IMR-90 (cell line): Measurements from ENCODE around the gene IL16. TPM values are rescaled to one million over a fixed set of nuclear protein-coding genes. Genes with fewer than 3 reads are reported as not detected.

ENCODE experiments used
- ATAC-seq: fragments of 200-7000 bp; cut with Tn5 transposase; 2 replicates; pipeline ENCODE4 v1.9.1; 2020; ENCODE audit warnings: low read depth, mild to moderate bottlenecking, moderate library complexity
- BruUV-seq: library from RNA; stranded (reverse); fragments of 400-500 nt; replicated peaks from 2 replicates; lab custom pipeline; 2021; lab: Mats Ljungman, UMichigan
- CTCF ChIA-PET: fragments of 300-600 bp; formaldehyde crosslinking; extraction: SDS; loops from one replicate; lab custom pipeline; 2021; ENCODE audit warnings: antibody characterized with exemption; lab: Yijun Ruan, JAX
- POLR2A ChIA-PET: fragments of 300-600 bp; sonication (Branson Sonifier 250); formaldehyde crosslinking; loops from one replicate; lab custom pipeline; 2022; ENCODE audit warnings: antibody characterized with exemption; ENCODE audit not compliant: unreplicated experiment; lab: Charles Lee
- DNase-seq: peaks from one replicate; pipeline ENCODE4 v3.0.0; 2013
- H2AFZ ChIP-seq: replicated peaks from 2 replicates; pipeline ENCODE3; 2013; ENCODE audit warnings: low read length, mild to moderate bottlenecking; ENCODE audit not compliant: poor library complexity
- H2AK5ac ChIP-seq: 2 replicates; pipeline ENCODE4 v1.6.1; 2013; ENCODE audit warnings: low read depth, low read length, inconsistent platforms
- H2AK9ac ChIP-seq: replicated peaks from 2 replicates; pipeline ENCODE3; 2013; ENCODE audit warnings: mild to moderate bottlenecking, low read depth, low read length, moderate library complexity; ENCODE audit not compliant: poor library complexity
- H2BK120ac ChIP-seq: 2 replicates; pipeline ENCODE4 v1.6.1; 2013; ENCODE audit warnings: low read depth, low read length, inconsistent platforms
- H2BK15ac ChIP-seq: 3 replicates; pipeline ENCODE4 v1.6.1; 2013; ENCODE audit warnings: low read depth, low read length, inconsistent platforms
- H2BK20ac ChIP-seq: 2 replicates; pipeline ENCODE4 v1.6.1; 2013; ENCODE audit warnings: low read depth, mild to moderate bottlenecking, inconsistent platforms, low read length, moderate library complexity
- H2BK5ac ChIP-seq: 2 replicates; pipeline ENCODE4 v1.6.1; 2013; ENCODE audit warnings: mild to moderate bottlenecking, low read depth, low read length, inconsistent platforms; ENCODE audit not compliant: poor library complexity, severe bottlenecking
- H3K14ac ChIP-seq: replicated peaks from 2 replicates; pipeline ENCODE4 v1.6.1; 2013; ENCODE audit warnings: low read depth, low read length, inconsistent platforms
- H3K18ac ChIP-seq: 2 replicates; pipeline ENCODE4 v1.6.1; 2013; ENCODE audit warnings: low read depth, low read length, control low read depth
- H3K23ac ChIP-seq: 2 replicates; pipeline ENCODE4 v1.6.1; 2013; ENCODE audit warnings: low read depth, low read length, inconsistent platforms
- H3K27ac ChIP-seq: 2 replicates; pipeline ENCODE4 v1.5.1; 2013; ENCODE audit warnings: mild to moderate bottlenecking, control low read depth, low read length; ENCODE audit not compliant: insufficient read depth
- H3K27me3 ChIP-seq: 2 replicates; pipeline ENCODE4 v1.6.1; 2013; ENCODE audit warnings: low read length; ENCODE audit not compliant: control insufficient read depth, insufficient read depth
- H3K36me3 ChIP-seq: 2 replicates; pipeline ENCODE4 v1.6.1; 2013; ENCODE audit warnings: low read length, mixed read lengths; ENCODE audit not compliant: control insufficient read depth, insufficient read depth
- H3K4ac ChIP-seq: 2 replicates; pipeline ENCODE4 v1.6.1; 2013; ENCODE audit warnings: low read depth, low read length, inconsistent platforms
- H3K4me1 ChIP-seq: 2 replicates; pipeline ENCODE4 v1.6.1; 2013; ENCODE audit warnings: low read length, mixed read lengths; ENCODE audit not compliant: control insufficient read depth, insufficient read depth
- H3K4me2 ChIP-seq: 2 replicates; pipeline ENCODE4 v1.6.1; 2013; ENCODE audit warnings: low read depth, mild to moderate bottlenecking, control low read depth, low read length, moderate library complexity
- H3K4me3 ChIP-seq: 2 replicates; pipeline ENCODE4 v1.5.1; 2013; ENCODE audit warnings: low read depth, mild to moderate bottlenecking, control low read depth, low read length, moderate library complexity; ENCODE audit not compliant: insufficient read depth
- H3K56ac ChIP-seq: 2 replicates; pipeline ENCODE4 v1.6.1; 2013; ENCODE audit warnings: low read length, inconsistent platforms; ENCODE audit not compliant: insufficient read depth; ENCODE audit errors: extremely low read depth
- H3K79me1 ChIP-seq, 2 experiments: 2 replicates each; pipeline ENCODE4 v1.6.1; 2013; ENCODE audit warnings: low read length in 2 of 2, inconsistent platforms in 1 of 2, low read depth in 1 of 2
- H3K9ac ChIP-seq: 2 replicates; pipeline ENCODE4 v1.6.1; 2013; ENCODE audit warnings: low read depth, low read length, control low read depth
- H3K9me1 ChIP-seq: 2 replicates; pipeline ENCODE4 v1.6.1; 2013; ENCODE audit warnings: low read length, inconsistent platforms; ENCODE audit not compliant: insufficient read depth
- H3K9me3 ChIP-seq: 2 replicates; pipeline ENCODE4 v1.6.1; 2013; ENCODE audit warnings: low read length; ENCODE audit not compliant: control insufficient read depth, insufficient read depth
- H4K20me1 ChIP-seq: 2 replicates; pipeline ENCODE4 v1.6.1; 2013; ENCODE audit warnings: low read length, inconsistent platforms; ENCODE audit not compliant: insufficient read depth
- H4K5ac ChIP-seq: 2 replicates; pipeline ENCODE4 v1.6.1; 2013; ENCODE audit warnings: mild to moderate bottlenecking, low read depth, low read length, control low read depth
- H4K8ac ChIP-seq, 2 experiments: 2 replicates each; pipeline ENCODE4 v1.6.1; 2013; ENCODE audit warnings: low read depth in 2 of 2, low read length in 2 of 2, control low read depth in 1 of 2, inconsistent platforms in 1 of 2
- H4K91ac ChIP-seq: 2 replicates; pipeline ENCODE4 v1.6.1; 2013; ENCODE audit warnings: low read depth, low read length, inconsistent platforms; ENCODE audit not compliant: insufficient read depth
- BHLHE40 ChIP-seq: fragments of 150-350 bp; IDR thresholded peaks from 2 replicates; pipeline ENCODE4 v1.6.1; 2016; ENCODE audit warnings: mild to moderate bottlenecking, low read depth, low read length
- CEBPB ChIP-seq: IDR thresholded peaks from 2 replicates; pipeline ENCODE4 v1.6.1; 2012; ENCODE audit warnings: low read depth, low read length, improper control_type of control experiment
- CHD1 ChIP-seq: IDR thresholded peaks from 2 replicates; pipeline ENCODE4 v1.6.1; 2012; ENCODE audit warnings: low read depth, low read length, improper control_type of control experiment
- FOS ChIP-seq: fragments of 150-350 bp; IDR thresholded peaks from 2 replicates; pipeline ENCODE4 v1.6.1; 2016; ENCODE audit warnings: low read depth, low read length
- MAFK ChIP-seq: IDR thresholded peaks from 2 replicates; pipeline ENCODE4 v1.6.1; 2012; ENCODE audit warnings: low read depth, low read length, improper control_type of control experiment
- MAZ ChIP-seq: IDR thresholded peaks from 2 replicates; pipeline ENCODE4 v1.6.1; 2012; ENCODE audit warnings: low read depth, mild to moderate bottlenecking, low read length, improper control_type of control experiment, moderate library complexity, borderline replicate concordance
- MXI1 ChIP-seq: IDR thresholded peaks from 2 replicates; pipeline ENCODE4 v1.6.1; 2012; ENCODE audit warnings: low read depth, mild to moderate bottlenecking, low read length, moderate library complexity, borderline replicate concordance
- POLR2A ChIP-seq: IDR thresholded peaks from 2 replicates; pipeline ENCODE4 v1.6.1; 2012; ENCODE audit warnings: mild to moderate bottlenecking, low read depth, low read length
- RAD21 ChIP-seq: IDR thresholded peaks from 2 replicates; pipeline ENCODE4 v1.6.1; 2012; ENCODE audit warnings: low read length, improper control_type of control experiment
- RCOR1 ChIP-seq: IDR thresholded peaks from 2 replicates; pipeline ENCODE4 v1.6.1; 2012; ENCODE audit warnings: mild to moderate bottlenecking, low read length, improper control_type of control experiment; ENCODE audit not compliant: insufficient replicate concordance
- SMC3 ChIP-seq: fragments of 150-350 bp; IDR thresholded peaks from 2 replicates; pipeline ENCODE4 v1.6.1; 2016; ENCODE audit warnings: low read depth, mild to moderate bottlenecking, antibody characterized with exemption, low read length, moderate library complexity
- WGBS, 2 experiments: methylation state at CpG; one replicate each; pipeline versions ENCODE4 v1.1.5 to v1.1.7; 2013; ENCODE audit warnings: missing lambda C conversion rate in 2 of 2; ENCODE audit not compliant: insufficient read length in 1 of 2; ENCODE audit errors: extremely low coverage in 2 of 2; 5-methylcytosine and 5-hydroxymethylcytosine counted together
- dilution Hi-C: fragments of 300-500 bp; cut with HindIII; formaldehyde crosslinking; loops from one replicate; pipeline ENCODE4 v1.14.3; 2018; ENCODE audit warnings: low sequenced_read_pairs; ENCODE audit not compliant: unreplicated experiment
- in situ Hi-C: fragments of 300-500 bp; cut with MboI; formaldehyde crosslinking; loops from 3 replicates; pipeline ENCODE4 v1.14.3; 2019; ENCODE audit warnings: low sequenced_read_pairs, inconsistent platforms, mixed read lengths
- intact Hi-C: fragments of 100-400 bp; cut with micrococcal nuclease; formaldehyde crosslinking; loops from 2 replicates; pipeline ENCODE4 v1.10.0; 2022
- polyA plus RNA-seq, 3 experiments: library from polyadenylated mRNA; depleted of rRNA; stranded (reverse); fragments of >200 nt; gene quantifications; 2 replicates each; pipeline ENCODE4 v1.2.3, GENCODE V29; 2012; ENCODE audit warnings: low replicate concordance in 1 of 3
- total RNA-seq: library from RNA; depleted of rRNA; stranded (reverse); fragments of >200 nt; gene quantifications from 2 replicates; pipeline ENCODE4 v1.2.3, GENCODE V29; 2012
- TF ChIP-seq, protein P1 (sequence below): conservative IDR thresholded peaks from 2 replicates; pipeline ENCODE4 v1.5.1; 2012; ENCODE audit warnings: mild to moderate bottlenecking, low read depth, low read length, improper control_type of control experiment
- TF ChIP-seq, protein P2 (sequence below): fragments of 150-350 bp; IDR thresholded peaks from 2 replicates; pipeline ENCODE4 v1.6.1; 2017; ENCODE audit warnings: mild to moderate bottlenecking, antibody characterized with exemption, low read length, low read depth

The IL16 gene
- total and polyA plus RNA-seq, 2 of the 4 experiments (the other 2 are of a cell fraction), result 0.18 to 0.27 TPM

DNA sequence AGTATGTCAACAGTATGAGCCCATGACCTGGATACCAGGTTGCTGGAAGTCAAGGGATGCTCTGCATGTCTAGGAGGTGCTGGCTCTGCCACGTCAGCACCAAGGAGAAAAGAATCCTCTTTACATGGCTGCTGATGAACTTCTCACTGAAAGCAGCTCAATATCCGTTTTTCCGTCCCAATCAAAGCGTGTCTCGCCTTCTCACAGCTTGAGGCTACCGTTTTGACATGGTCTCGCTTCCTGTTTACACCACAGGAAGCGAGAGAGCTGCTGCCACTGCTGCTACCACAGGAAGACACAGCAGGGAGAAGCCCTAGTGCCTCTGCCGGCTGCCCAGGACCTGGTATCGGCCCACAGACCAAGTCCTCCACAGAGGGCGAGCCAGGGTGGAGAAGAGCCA lies 100.0 kb downstream of the IL16 start:
- Histone ChIP-seq H3K23ac (no peak overlapping the region), H4K91ac (no peak overlapping the region), H2BK5ac (no peak overlapping the region), H3K27ac (no peak overlapping the region), H3K9me3 (no peaks in the 10 kb centered on the region), H3K4me2 (no peak overlapping the region), H2AFZ (peak overlapping the region; percentile 56), H2BK15ac (no peak overlapping the region), H3K4me3 (no peak overlapping the region), H2AK9ac (no peak overlapping the region), H4K20me1 (no peaks in the 10 kb centered on the region), H4K5ac (no peak overlapping the region), H3K18ac (no peak overlapping the region), H3K36me3 (peaks cover 19% of the 10 kb centered on the region; the same call in 1 of the 2 replicates), H3K9ac (no peak overlapping the region), H3K56ac (no peak overlapping the region), H4K8ac (no peak overlapping the region), H3K4ac (no peak overlapping the region), H3K27me3 (no peaks in the 10 kb centered on the region), H2BK120ac (no peak overlapping the region), H2AK5ac (no peak overlapping the region), H3K4me1 (no peaks in the 10 kb centered on the region), H3K79me1 (no peaks in the 10 kb centered on the region), H2BK20ac (no peak overlapping the region), H3K14ac (no peak overlapping the region), H3K9me1 (peaks cover 15% of the 10 kb centered on the region)
- BruUV-seq, result no TSS peak
- POLR2A ChIA-PET, result no interaction called here
- intact Hi-C loops, result no loop called here
- 55% methylated on average over 2 of the region's 11 CpGs; no CpG with 5 or more reads in 1 of the 2 experiments for WGBS, 2 experiments
- dilution Hi-C loops, result no loop called here
- no peak for ATAC-seq
- in situ Hi-C loops, result no loop called here
- DNase-seq, result no peak
- TF ChIP-seq MXI1 (no peak), FOS (no peak), MAZ (no peak), BHLHE40 (no peak), CEBPB (no peak), RCOR1 (no peak), CHD1 (no peak), POLR2A (no peak), RAD21 (no peak), SMC3 (no peak), MAFK (no peak)
- TF ChIP-seq, protein P1, sequence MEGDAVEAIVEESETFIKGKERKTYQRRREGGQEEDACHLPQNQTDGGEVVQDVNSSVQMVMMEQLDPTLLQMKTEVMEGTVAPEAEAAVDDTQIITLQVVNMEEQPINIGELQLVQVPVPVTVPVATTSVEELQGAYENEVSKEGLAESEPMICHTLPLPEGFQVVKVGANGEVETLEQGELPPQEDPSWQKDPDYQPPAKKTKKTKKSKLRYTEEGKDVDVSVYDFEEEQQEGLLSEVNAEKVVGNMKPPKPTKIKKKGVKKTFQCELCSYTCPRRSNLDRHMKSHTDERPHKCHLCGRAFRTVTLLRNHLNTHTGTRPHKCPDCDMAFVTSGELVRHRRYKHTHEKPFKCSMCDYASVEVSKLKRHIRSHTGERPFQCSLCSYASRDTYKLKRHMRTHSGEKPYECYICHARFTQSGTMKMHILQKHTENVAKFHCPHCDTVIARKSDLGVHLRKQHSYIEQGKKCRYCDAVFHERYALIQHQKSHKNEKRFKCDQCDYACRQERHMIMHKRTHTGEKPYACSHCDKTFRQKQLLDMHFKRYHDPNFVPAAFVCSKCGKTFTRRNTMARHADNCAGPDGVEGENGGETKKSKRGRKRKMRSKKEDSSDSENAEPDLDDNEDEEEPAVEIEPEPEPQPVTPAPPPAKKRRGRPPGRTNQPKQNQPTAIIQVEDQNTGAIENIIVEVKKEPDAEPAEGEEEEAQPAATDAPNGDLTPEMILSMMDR, result no peak
- TF ChIP-seq, protein P2, sequence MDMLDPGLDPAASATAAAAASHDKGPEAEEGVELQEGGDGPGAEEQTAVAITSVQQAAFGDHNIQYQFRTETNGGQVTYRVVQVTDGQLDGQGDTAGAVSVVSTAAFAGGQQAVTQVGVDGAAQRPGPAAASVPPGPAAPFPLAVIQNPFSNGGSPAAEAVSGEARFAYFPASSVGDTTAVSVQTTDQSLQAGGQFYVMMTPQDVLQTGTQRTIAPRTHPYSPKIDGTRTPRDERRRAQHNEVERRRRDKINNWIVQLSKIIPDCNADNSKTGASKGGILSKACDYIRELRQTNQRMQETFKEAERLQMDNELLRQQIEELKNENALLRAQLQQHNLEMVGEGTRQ, result no peak
- CTCF ChIA-PET, result no interaction called here
